Endothelial cell of umbilical vein (primary cell): ENCODE data around the gene EDAR.

Source experiments
- EZH2 ChIP-seq: IDR thresholded peaks from 2 replicates; pipeline ENCODE4 v1.6.1; 2012; ENCODE audit warnings: borderline replicate concordance, low read depth, mild to moderate bottlenecking, moderate library complexity, low read length, inconsistent platforms; ENCODE audit not compliant: severe bottlenecking
- FOS ChIP-seq: IDR thresholded peaks from 2 replicates; pipeline ENCODE4 v1.6.1; 2011; ENCODE audit warnings: mild to moderate bottlenecking, low read length, moderate library complexity, borderline replicate concordance; ENCODE audit not compliant: insufficient read depth
- JUN ChIP-seq: IDR thresholded peaks from 2 replicates; pipeline ENCODE4 v1.6.1; 2011; ENCODE audit warnings: borderline replicate concordance, low read depth; ENCODE audit not compliant: insufficient read length, insufficient read depth
- MYC ChIP-seq: IDR thresholded peaks from one replicate; pipeline ENCODE4 v1.6.1; 2011; ENCODE audit warnings: mild to moderate bottlenecking, low read depth, low read length
- POLR2A ChIP-seq: IDR thresholded peaks from 2 replicates; pipeline ENCODE4 v1.6.1; 2012; ENCODE audit warnings: low read depth, mild to moderate bottlenecking, control low read depth, low read length
- POLR2AphosphoS5 ChIP-seq: IDR thresholded peaks from 2 replicates; pipeline ENCODE4 v1.6.1; 2012; ENCODE audit warnings: low read depth, mild to moderate bottlenecking, control low read depth, low read length, moderate library complexity; ENCODE audit not compliant: insufficient read depth
- TF ChIP-seq, protein P1 (sequence below), 2 donors: IDR thresholded peaks; 1 replicate in 1 of 2; 2 replicates in 1 of 2; pipeline ENCODE4 v1.5.1; 2011; ENCODE audit warnings: low read length in 2 of 2, mild to moderate bottlenecking in 2 of 2, moderate library complexity in 2 of 2, control low read depth in 1 of 2, inconsistent platforms in 1 of 2, low read depth in 1 of 2; ENCODE audit not compliant: insufficient read depth in 1 of 2; ENCODE audit errors: extremely low read depth in 1 of 2
- TF ChIP-seq, protein P2 (sequence below): IDR thresholded peaks from 2 replicates; pipeline ENCODE4 v1.6.1; 2011; ENCODE audit not compliant: insufficient read depth, insufficient read length

GRCh38 chr2:109006971-109007370 is 18.0 kb upstream of the EDAR start:
- TF ChIP-seq, protein P1, sequence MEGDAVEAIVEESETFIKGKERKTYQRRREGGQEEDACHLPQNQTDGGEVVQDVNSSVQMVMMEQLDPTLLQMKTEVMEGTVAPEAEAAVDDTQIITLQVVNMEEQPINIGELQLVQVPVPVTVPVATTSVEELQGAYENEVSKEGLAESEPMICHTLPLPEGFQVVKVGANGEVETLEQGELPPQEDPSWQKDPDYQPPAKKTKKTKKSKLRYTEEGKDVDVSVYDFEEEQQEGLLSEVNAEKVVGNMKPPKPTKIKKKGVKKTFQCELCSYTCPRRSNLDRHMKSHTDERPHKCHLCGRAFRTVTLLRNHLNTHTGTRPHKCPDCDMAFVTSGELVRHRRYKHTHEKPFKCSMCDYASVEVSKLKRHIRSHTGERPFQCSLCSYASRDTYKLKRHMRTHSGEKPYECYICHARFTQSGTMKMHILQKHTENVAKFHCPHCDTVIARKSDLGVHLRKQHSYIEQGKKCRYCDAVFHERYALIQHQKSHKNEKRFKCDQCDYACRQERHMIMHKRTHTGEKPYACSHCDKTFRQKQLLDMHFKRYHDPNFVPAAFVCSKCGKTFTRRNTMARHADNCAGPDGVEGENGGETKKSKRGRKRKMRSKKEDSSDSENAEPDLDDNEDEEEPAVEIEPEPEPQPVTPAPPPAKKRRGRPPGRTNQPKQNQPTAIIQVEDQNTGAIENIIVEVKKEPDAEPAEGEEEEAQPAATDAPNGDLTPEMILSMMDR (IDR thresholded peaks at IDR 0.05; ENCODE audit: extremely low read depth in 1 of 2, insufficient read depth in 1 of 2, low read depth in 1 of 2, low read length in 2 of 2), result no peak
- TF ChIP-seq, protein P2, sequence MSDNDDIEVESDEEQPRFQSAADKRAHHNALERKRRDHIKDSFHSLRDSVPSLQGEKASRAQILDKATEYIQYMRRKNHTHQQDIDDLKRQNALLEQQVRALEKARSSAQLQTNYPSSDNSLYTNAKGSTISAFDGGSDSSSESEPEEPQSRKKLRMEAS, result no peak
- TF ChIP-seq POLR2A, result no peak
- no peak for TF ChIP-seq POLR2AphosphoS5
- no peak for TF ChIP-seq EZH2
- TF ChIP-seq JUN, result no peak
- no peak for TF ChIP-seq FOS
- no peak for TF ChIP-seq MYC
